GM12878 (cell line): ENCODE data around the gene CCDC63. TPM values are rescaled to one million over a fixed set of nuclear protein-coding genes. Genes with fewer than 3 reads are reported as not detected.

ENCODE experiments used
- ATAC-seq: fragments of 200-7000 bp; cut with Tn5 transposase; 3 replicates; pipeline ENCODE4 v1.9.1; 2020; ENCODE audit warnings: mild to moderate bottlenecking, moderate library complexity
- BruUV-seq: library from RNA; stranded (reverse); fragments of 400-500 nt; replicated peaks from 2 replicates; lab custom pipeline; 2021; lab: Mats Ljungman, UMichigan
- CTCF ChIA-PET: fragments of 300-600 bp; sonication (Branson Sonifier 250); formaldehyde crosslinking; extraction: SDS; loops from one replicate; lab custom pipeline; 2021; ENCODE audit warnings: inconsistent platforms; lab: Yijun Ruan, JAX
- POLR2A ChIA-PET: fragments of 350-600 bp; formaldehyde crosslinking; extraction: SDS; loops from one replicate; lab custom pipeline; 2021; ENCODE audit warnings: inconsistent platforms; lab: Charles Lee
- RAD21 ChIA-PET: fragments of 300-600 bp; sonication (Branson Sonifier 250); formaldehyde crosslinking; loops from one replicate; lab custom pipeline; 2023; ENCODE audit warnings: antibody characterized with exemption; ENCODE audit not compliant: unreplicated experiment; lab: Charles Lee
- SMC1A ChIA-PET: fragments of 300-600 bp; sonication (Branson Sonifier 250); formaldehyde crosslinking; loops from one replicate; lab custom pipeline; 2023; ENCODE audit not compliant: unreplicated experiment, uncharacterized antibody; lab: Charles Lee
- DNase-seq: peaks from one replicate; pipeline ENCODE4 v3.0.0-alpha.2; 2011; ENCODE audit warnings: low read depth, low spot score
- FAIRE-seq: peaks from 3 replicates; lab custom pipeline; 2011; peaks lifted over from hg19 to GRCh38; lab: Jason Lieb, UNC
- H2AFZ ChIP-seq: 2 replicates; pipeline ENCODE4 v1.6.0; 2011; ENCODE audit warnings: low read depth, low read length, control low read depth; ENCODE audit not compliant: control insufficient read depth
- H3K27ac ChIP-seq: 2 replicates; pipeline ENCODE4 v1.5.1; 2011; ENCODE audit warnings: control low read depth; ENCODE audit not compliant: control insufficient read depth, insufficient read depth
- H3K27me3 ChIP-seq, 2 experiments: replicated peaks in 1 of 2; 2 replicates each; pipeline versions ENCODE4 v1.6.0 to v1.6.1; 2011; ENCODE audit warnings: low read length in 1 of 2; ENCODE audit not compliant: control insufficient read depth in 2 of 2, insufficient read depth in 2 of 2
- H3K36me3 ChIP-seq, 2 experiments: 2 replicates each; pipeline ENCODE4 v1.5.1; 2011; ENCODE audit warnings: low read length in 1 of 2; ENCODE audit not compliant: control insufficient read depth in 2 of 2, insufficient read depth in 2 of 2
- H3K4me1 ChIP-seq: 2 replicates; pipeline ENCODE4 v1.6.1; 2011; ENCODE audit warnings: mild to moderate bottlenecking, low read length, moderate library complexity, mixed read lengths; ENCODE audit not compliant: control insufficient read depth, insufficient read depth
- H3K4me2 ChIP-seq: 2 replicates; pipeline ENCODE4 v1.6.0; 2011; ENCODE audit warnings: control low read depth; ENCODE audit not compliant: control insufficient read depth, insufficient read depth
- H3K4me3 ChIP-seq: fragments of 200-600 bp; sonication (generic); 2 replicates; pipeline ENCODE4 v1.5.1; 2016
- H3K79me2 ChIP-seq: 2 replicates; pipeline ENCODE4 v1.6.0; 2011; ENCODE audit warnings: low read length; ENCODE audit not compliant: control insufficient read depth, insufficient read depth
- H3K9ac ChIP-seq: 2 replicates; pipeline ENCODE4 v1.8.0; 2011; ENCODE audit warnings: low read length, control low read depth, mixed read lengths; ENCODE audit not compliant: control insufficient read depth, insufficient read depth
- H3K9me3 ChIP-seq: replicated peaks from 3 replicates; pipeline ENCODE4 v1.5.1; 2011; ENCODE audit warnings: mild to moderate bottlenecking, low read length; ENCODE audit not compliant: control insufficient read depth, insufficient read depth
- H4K20me1 ChIP-seq: 2 replicates; pipeline ENCODE4 v1.6.0; 2011; ENCODE audit not compliant: control insufficient read depth, insufficient read depth
- CREB1 ChIP-seq: IDR thresholded peaks from 2 replicates; pipeline ENCODE4 v1.6.1; 2012; ENCODE audit warnings: low read depth, mild to moderate bottlenecking, inconsistent platforms
- CTCF ChIP-seq, 3 experiments: IDR thresholded peaks in 2 of 3; conservative IDR thresholded peaks in 1 of 3; 2 replicates each; pipeline ENCODE4 v1.5.1; 2011; ENCODE audit warnings: low read depth in 3 of 3, low read length in 3 of 3, mild to moderate bottlenecking in 3 of 3, control low read depth in 2 of 3, moderate library complexity in 2 of 3, inconsistent platforms in 1 of 3, mixed read lengths in 1 of 3; ENCODE audit not compliant: control insufficient read depth in 2 of 3, insufficient read depth in 1 of 3; ENCODE audit errors: extremely low read depth in 1 of 3
- GABPA ChIP-seq: IDR thresholded peaks from 2 replicates; pipeline ENCODE4 v1.6.1; 2014; ENCODE audit warnings: antibody characterized with exemption, low read depth, mild to moderate bottlenecking, inconsistent platforms
- HDAC6 ChIP-seq: fragments of 200-600 bp; sonication (generic); IDR thresholded peaks from one replicate; pipeline ENCODE4 v1.8.0; 2017; ENCODE audit warnings: antibody characterized with exemption; ENCODE audit not compliant: unreplicated experiment
- MEF2A ChIP-seq: IDR thresholded peaks from 2 replicates; pipeline ENCODE4 v1.6.1; 2011; ENCODE audit warnings: low read depth, mild to moderate bottlenecking, low read length, moderate library complexity; ENCODE audit not compliant: insufficient read depth
- MLLT1 ChIP-seq: fragments of 450-650 bp; IDR thresholded peaks from 2 replicates; pipeline ENCODE4 v1.6.1; 2016; ENCODE audit warnings: mild to moderate bottlenecking
- NFIC ChIP-seq: IDR thresholded peaks from 2 replicates; pipeline ENCODE4 v1.6.1; 2012; ENCODE audit warnings: low read depth, mild to moderate bottlenecking, inconsistent platforms, low read length, moderate library complexity
- NR2C1 ChIP-seq: fragments of 450-650 bp; IDR thresholded peaks from 2 replicates; pipeline ENCODE4 v1.6.1; 2017; ENCODE audit warnings: antibody characterized with exemption, mild to moderate bottlenecking, moderate library complexity
- RELB ChIP-seq: fragments of 450-650 bp; IDR thresholded peaks from 2 replicates; pipeline ENCODE4 v1.6.1; 2017; ENCODE audit warnings: low read depth, mild to moderate bottlenecking, moderate library complexity
- SREBF1 ChIP-seq: IDR thresholded peaks from 2 replicates; pipeline ENCODE4 v1.6.1; 2012; ENCODE audit warnings: mild to moderate bottlenecking, low read length
- SRF ChIP-seq, 2 experiments: IDR thresholded peaks; 2 replicates each; pipeline ENCODE4 v1.6.1; 2011; ENCODE audit warnings: low read depth in 2 of 2, low read length in 2 of 2, mild to moderate bottlenecking in 1 of 2, moderate library complexity in 1 of 2
- WGBS: methylation state at CpG from one replicate; pipeline ENCODE4 v1.1.6; 2016; ENCODE audit warnings: low lambda C conversion rate; ENCODE audit not compliant: insufficient replicate concordance, insufficient coverage; ENCODE audit errors: missing lambda C conversion rate; 5-methylcytosine and 5-hydroxymethylcytosine counted together
- in situ Hi-C: fragments of 300-500 bp; cut with MboI; formaldehyde crosslinking; loops from 9 replicates; pipeline ENCODE4 v1.14.3; 2018; ENCODE audit warnings: mixed read lengths
- intact Hi-C: fragments of 100-400 bp; cut with micrococcal nuclease; formaldehyde crosslinking; loops from one replicate; pipeline ENCODE4 v1.14.2; 2022; ENCODE audit not compliant: unreplicated experiment
- polyA plus RNA-seq, 11 experiments: library from polyadenylated mRNA; depleted of rRNA in 4 of 11; unstranded in 6 of 11; stranded (reverse) in 5 of 11; fragments of >200 nt; fragmentation: Nextera tagmentation in 4 of 11; fragmentation: Illumina TruSeq in 1 of 11; extraction: Ambion mirVana in 4 of 11; extraction: Trizol in 1 of 11; gene quantifications; 1 replicate in 1 of 11; 2 replicates in 10 of 11; pipeline versions ENCODE4 v1.2.1 to v1.2.3, GENCODE V29; 2011 to 2016; ENCODE audit warnings: inconsistent platforms in 2 of 11, missing spikeins in 2 of 11, low read depth in 1 of 11
- total RNA-seq, 4 experiments: library from RNA; depleted of rRNA in 3 of 4; stranded (reverse); fragments of >200 nt in 3 of 4; fragmentation: Illumina TruSeq in 1 of 4; extraction: Trizol in 1 of 4; gene quantifications; 2 replicates each; pipeline versions ENCODE4 v1.2.1 to v1.2.3, GENCODE V29; 2013 to 2021

The CCDC63 gene
- total and polyA plus RNA-seq, 10 of the 15 experiments (the other 5 are each of a cell fraction or from before 2014, with no cell fraction given), result not detected

- no peaks in the 10 kb centered on the region; a peak in 1 of 4 replicates for H3K27me3 ChIP-seq
- RAD21 ChIA-PET, result interaction anchor here (0.6 kb wide), 1 partner anchor 32 kb away, joined by 4 read pairs; no protein-coding TSS in a partner anchor
- POLR2A ChIA-PET, result no interaction called here
- H3K79me2 ChIP-seq, result no peaks in the 10 kb centered on the region
- CTCF ChIA-PET, result interaction anchor here (1.1 to 1.4 kb wide), 2 partner anchors 18 to 26 kb away, joined by 3 to 5 read pairs; no protein-coding TSS in a partner anchor
- in situ Hi-C loops (no loop called here), intact Hi-C loops (no loop called here)
- no peak overlapping the region for H3K27ac ChIP-seq
- ATAC-seq (no peak), DNase-seq (no peak), FAIRE-seq (no peak)
- H3K4me1 ChIP-seq, result no peaks in the 10 kb centered on the region
- no peak overlapping the region for H3K4me2 ChIP-seq
- H3K9ac ChIP-seq, result no peak overlapping the region
- TF ChIP-seq CREB1 (no peak), CTCF (IDR thresholded peaks at IDR 0.05 in 2 of 3, conservative IDR thresholded peaks at IDR 0.05 in 1 of 3; ENCODE audit: control insufficient read depth in 2 of 3, extremely low read depth in 1 of 3, insufficient read depth in 1 of 3, low read depth in 3 of 3, low read length in 3 of 3) (peak in 1 of 3 experiments; percentile 18; a peak in 2 of 6 replicates), GABPA (no peak)
- H4K20me1 ChIP-seq, result no peaks in the 10 kb centered on the region
- H3K9me3 ChIP-seq, result no peaks in the 10 kb centered on the region
- no peak overlapping the region for H2AFZ ChIP-seq
- WGBS, result 32% methylated on average over 7 of the region's 7 CpGs
- SMC1A ChIA-PET, result interaction anchor here (1.3 kb wide), 1 partner anchor 91 kb away, joined by 3 read pairs; no protein-coding TSS in a partner anchor
- BruUV-seq, result no TSS peak
- H3K36me3 ChIP-seq, result no peaks in the 10 kb centered on the region
- no peak overlapping the region for H3K4me3 ChIP-seq
Measured at GRCh38 chr12:110861729-110862128, 14.9 kb downstream of the CCDC63 start.

- SMC1A ChIA-PET, result interaction anchor here (1.3 kb wide), 1 partner anchor 91 kb away, joined by 3 read pairs; no protein-coding TSS in a partner anchor
- no peaks in the 10 kb centered on the region for H4K20me1 ChIP-seq
- no peak overlapping the region for H3K27ac ChIP-seq
- H2AFZ ChIP-seq, result no peak overlapping the region
- H3K9me3 ChIP-seq, result no peaks in the 10 kb centered on the region
- RAD21 ChIA-PET, result no interaction called here
- no peak overlapping the region for H3K4me3 ChIP-seq
- in situ Hi-C loops, result no loop called here
- WGBS, result 62% methylated on average over 9 of the region's 9 CpGs
- TF ChIP-seq NR2C1, result no peak
- TF ChIP-seq MEF2A, result no peak
- TF ChIP-seq MLLT1, result no peak
- TF ChIP-seq SREBF1, result no peak
- no peak for TF ChIP-seq SRF (IDR thresholded peaks at IDR 0.05; ENCODE audit: low read depth in 2 of 2, low read length in 2 of 2)
- no peak for TF ChIP-seq RELB
- TF ChIP-seq HDAC6, result no peak
- TF ChIP-seq NFIC, result no peak
- TF ChIP-seq, all 136 proteins: peak for 0
- no TSS peak for BruUV-seq
- Histone ChIP-seq H3K79me2 (no peaks in the 10 kb centered on the region), H3K36me3 (no peaks in the 10 kb centered on the region), H3K4me1 (no peaks in the 10 kb centered on the region), H3K4me2 (no peak overlapping the region), H3K9ac (no peak overlapping the region), H3K27me3 (no peaks in the 10 kb centered on the region; a peak in 1 of 4 replicates)
- ChIA-PET CTCF (interaction anchor here (0.7 kb wide), 1 partner anchor 426 kb away, joined by 4 read pairs; no protein-coding TSS in a partner anchor), POLR2A (no interaction called here)
- DNase-seq (no peak), FAIRE-seq (no peak), ATAC-seq (no peak)
- intact Hi-C loops, result no loop called here
Measured at GRCh38 chr12:110862329-110862728, 15.5 kb downstream of the CCDC63 start.
